ENCODE measurements around the gene FANCB. TPM values are rescaled to one million over a fixed set of nuclear protein-coding genes. Genes with fewer than 3 reads are reported as not detected.
A peak's percentile ranks its signal among the peaks of the same experiment; 100 is the strongest.

The FANCB gene
- total RNA-seq, 1 donor from 2014 or later: 2.8 TPM

DNA sequence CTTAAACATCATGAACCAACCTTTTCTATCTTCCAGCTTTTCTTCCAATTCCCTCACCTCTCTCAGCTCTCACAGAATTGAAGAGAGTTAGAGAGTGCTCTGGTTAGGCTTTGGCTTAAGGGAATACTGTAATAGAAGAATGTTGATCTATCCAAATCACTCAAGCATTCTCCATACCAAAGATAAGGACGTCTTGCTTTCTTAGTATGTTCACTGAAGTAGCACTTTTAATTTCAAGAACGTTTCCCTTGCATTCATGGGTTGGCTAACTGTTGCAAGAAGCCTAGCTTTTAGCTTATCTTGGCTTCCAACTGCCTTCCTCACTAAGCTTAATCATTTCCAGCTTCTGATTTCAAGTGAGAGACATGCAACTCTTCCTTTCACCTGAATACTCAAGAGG, 43.2 kb downstream of the FANCB start:
- no peak for DNase-seq (ENCODE audit: low read depth)
- Histone ChIP-seq H3K79me2 (ENCODE audit: insufficient read depth, low read length) (no peaks in the 10 kb centered on the region), H3K9me3 (ENCODE audit: insufficient read depth, low read depth, low read length) (no peaks in the 10 kb centered on the region), H3K27ac (ENCODE audit: low read depth, low read length) (no peak overlapping the region), H3K27me3 (ENCODE audit: insufficient read depth, low read length) (no peaks in the 10 kb centered on the region), H3K4me3 (ENCODE audit: insufficient read depth, low read depth, low read length) (no peak overlapping the region), H3K4me1 (ENCODE audit: insufficient read depth, low read length) (peaks cover 6% of the 10 kb centered on the region), H3K4me2 (ENCODE audit: low read length) (no peak overlapping the region), H4K20me1 (ENCODE audit: insufficient read depth, low read length) (no peaks in the 10 kb centered on the region), H2AFZ (ENCODE audit: low read depth, low read length) (no peak overlapping the region), H3K9ac (ENCODE audit: low read length) (no peak overlapping the region), H3K36me3 (ENCODE audit: insufficient read depth, low read length) (no peaks in the 10 kb centered on the region)
- Mint-ChIP-seq H3K4me1 (ENCODE audit: low read depth, unreplicated experiment) (peaks cover 10% of the 10 kb centered on the region), H3K36me3 (ENCODE audit: low read depth, unreplicated experiment) (no peaks in the 10 kb centered on the region), H3K27ac (ENCODE audit: unreplicated experiment) (no peak overlapping the region), H3K9me3 (ENCODE audit: unreplicated experiment) (peaks cover 6% of the 10 kb centered on the region), H3K27me3 (ENCODE audit: low read depth, unreplicated experiment) (no peaks in the 10 kb centered on the region), H3K4me3 (ENCODE audit: unreplicated experiment) (no peak overlapping the region)
- peak; percentile 66 for FAIRE-seq
- TF ChIP-seq, protein P1, sequence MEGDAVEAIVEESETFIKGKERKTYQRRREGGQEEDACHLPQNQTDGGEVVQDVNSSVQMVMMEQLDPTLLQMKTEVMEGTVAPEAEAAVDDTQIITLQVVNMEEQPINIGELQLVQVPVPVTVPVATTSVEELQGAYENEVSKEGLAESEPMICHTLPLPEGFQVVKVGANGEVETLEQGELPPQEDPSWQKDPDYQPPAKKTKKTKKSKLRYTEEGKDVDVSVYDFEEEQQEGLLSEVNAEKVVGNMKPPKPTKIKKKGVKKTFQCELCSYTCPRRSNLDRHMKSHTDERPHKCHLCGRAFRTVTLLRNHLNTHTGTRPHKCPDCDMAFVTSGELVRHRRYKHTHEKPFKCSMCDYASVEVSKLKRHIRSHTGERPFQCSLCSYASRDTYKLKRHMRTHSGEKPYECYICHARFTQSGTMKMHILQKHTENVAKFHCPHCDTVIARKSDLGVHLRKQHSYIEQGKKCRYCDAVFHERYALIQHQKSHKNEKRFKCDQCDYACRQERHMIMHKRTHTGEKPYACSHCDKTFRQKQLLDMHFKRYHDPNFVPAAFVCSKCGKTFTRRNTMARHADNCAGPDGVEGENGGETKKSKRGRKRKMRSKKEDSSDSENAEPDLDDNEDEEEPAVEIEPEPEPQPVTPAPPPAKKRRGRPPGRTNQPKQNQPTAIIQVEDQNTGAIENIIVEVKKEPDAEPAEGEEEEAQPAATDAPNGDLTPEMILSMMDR (IDR thresholded peaks at IDR 0.05; ENCODE audit: insufficient read depth, low read depth, low read length): no peak
- no peak for TF ChIP-seq EZH2 (IDR thresholded peaks at IDR 0.05; ENCODE audit: insufficient read depth, low read length)

DNA sequence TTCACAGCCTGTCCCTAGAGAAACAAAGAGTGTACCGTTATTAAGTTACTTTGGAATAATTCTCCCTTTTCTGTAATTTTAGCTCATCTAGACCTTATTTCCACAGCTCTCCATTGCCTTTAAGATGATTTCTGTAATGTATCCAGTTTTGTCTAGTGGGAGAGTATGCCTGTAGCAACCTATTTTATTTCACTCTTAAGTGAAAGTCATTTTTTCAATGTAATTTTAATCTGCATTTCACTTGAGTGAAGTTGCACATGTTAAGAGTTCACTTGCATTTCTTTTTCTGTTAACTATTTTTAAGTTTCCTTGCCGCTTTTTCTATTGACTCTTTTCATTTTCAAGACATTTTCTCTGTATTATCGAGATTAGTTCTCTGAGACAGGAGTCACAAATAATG, 46.5 kb downstream of the FANCB start:
- Histone ChIP-seq H3K79me2 (ENCODE audit: insufficient read depth, low read length) (no peaks in the 10 kb centered on the region), H3K9me3 (ENCODE audit: insufficient read depth, low read depth, low read length) (no peaks in the 10 kb centered on the region), H3K27ac (ENCODE audit: low read depth, low read length) (no peak overlapping the region), H3K36me3 (ENCODE audit: insufficient read depth, low read length) (no peaks in the 10 kb centered on the region), H3K27me3 (ENCODE audit: insufficient read depth, low read length) (no peaks in the 10 kb centered on the region), H3K4me2 (ENCODE audit: low read length) (no peak overlapping the region), H4K20me1 (ENCODE audit: insufficient read depth, low read length) (no peaks in the 10 kb centered on the region), H2AFZ (ENCODE audit: low read depth, low read length) (no peak overlapping the region), H3K4me1 (ENCODE audit: insufficient read depth, low read length) (no peaks in the 10 kb centered on the region), H3K4me3 (ENCODE audit: insufficient read depth, low read depth, low read length) (no peak overlapping the region), H3K9ac (ENCODE audit: low read length) (no peak overlapping the region)
- H3K36me3 Mint-ChIP-seq (ENCODE audit: low read depth, unreplicated experiment): no peaks in the 10 kb centered on the region
- FAIRE-seq: peak; percentile 41
- H3K27ac Mint-ChIP-seq (ENCODE audit: unreplicated experiment): no peak overlapping the region
- H3K4me3 Mint-ChIP-seq (ENCODE audit: unreplicated experiment): no peak overlapping the region
- no peaks in the 10 kb centered on the region for H3K27me3 Mint-ChIP-seq (ENCODE audit: low read depth, unreplicated experiment)
- TF ChIP-seq, protein P1 (IDR thresholded peaks at IDR 0.05; ENCODE audit: insufficient read depth, low read depth, low read length): no peak
- no peak for DNase-seq (ENCODE audit: low read depth)
- no peaks in the 10 kb centered on the region for H3K4me1 Mint-ChIP-seq (ENCODE audit: low read depth, unreplicated experiment)
- peaks cover 4% of the 10 kb centered on the region for H3K9me3 Mint-ChIP-seq (ENCODE audit: unreplicated experiment)

DNA sequence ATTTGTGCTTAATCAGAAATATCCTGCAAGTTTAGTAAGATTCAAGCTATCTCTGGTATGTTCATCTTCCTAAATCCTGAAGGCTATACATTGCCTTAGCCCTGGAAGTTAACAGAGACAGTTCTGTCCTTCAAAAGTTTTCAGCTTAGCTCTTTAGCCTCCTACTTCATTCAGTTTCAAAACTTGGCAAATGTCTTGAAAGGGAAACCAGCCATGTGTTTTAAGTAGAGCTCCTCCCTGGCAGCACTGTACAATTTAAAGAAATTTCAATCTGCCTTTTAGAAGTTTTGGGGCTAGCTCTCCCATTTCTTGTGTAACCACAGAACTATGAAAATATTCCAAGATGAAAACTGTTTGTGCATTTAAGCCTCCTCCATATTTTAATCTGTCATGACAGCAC, 47.0 kb downstream of the FANCB start:
- no peak overlapping the region for H2AFZ ChIP-seq (ENCODE audit: low read depth, low read length)
- H3K9me3 ChIP-seq (ENCODE audit: insufficient read depth, low read depth, low read length): no peaks in the 10 kb centered on the region
- no peak overlapping the region for H3K9ac ChIP-seq (ENCODE audit: low read length)
- Mint-ChIP-seq H3K27me3 (ENCODE audit: low read depth, unreplicated experiment) (no peaks in the 10 kb centered on the region), H3K27ac (ENCODE audit: unreplicated experiment) (no peak overlapping the region), H3K9me3 (ENCODE audit: unreplicated experiment) (peaks cover 4% of the 10 kb centered on the region), H3K4me3 (ENCODE audit: unreplicated experiment) (no peak overlapping the region), H3K4me1 (ENCODE audit: low read depth, unreplicated experiment) (no peaks in the 10 kb centered on the region), H3K36me3 (ENCODE audit: low read depth, unreplicated experiment) (no peaks in the 10 kb centered on the region)
- H3K27ac ChIP-seq (ENCODE audit: low read depth, low read length): no peak overlapping the region
- no peaks in the 10 kb centered on the region for H4K20me1 ChIP-seq (ENCODE audit: insufficient read depth, low read length)
- TF ChIP-seq EZH2 (IDR thresholded peaks at IDR 0.05; ENCODE audit: insufficient read depth, low read length): no peak
- TF ChIP-seq, protein P1 (IDR thresholded peaks at IDR 0.05; ENCODE audit: insufficient read depth, low read depth, low read length): no peak
- no peaks in the 10 kb centered on the region for H3K36me3 ChIP-seq (ENCODE audit: insufficient read depth, low read length)
- no peak overlapping the region for H3K4me2 ChIP-seq (ENCODE audit: low read length)
- no peaks in the 10 kb centered on the region for H3K27me3 ChIP-seq (ENCODE audit: insufficient read depth, low read length)
- no peaks in the 10 kb centered on the region for H3K79me2 ChIP-seq (ENCODE audit: insufficient read depth, low read length)
- H3K4me3 ChIP-seq (ENCODE audit: insufficient read depth, low read depth, low read length): no peak overlapping the region
- FAIRE-seq (no peak), DNase-seq (ENCODE audit: low read depth) (no peak)
- no peaks in the 10 kb centered on the region for H3K4me1 ChIP-seq (ENCODE audit: insufficient read depth, low read length)
